HepG2 (cell line): Measurements from ENCODE around the gene DAZAP1. TPM values are rescaled to one million over a fixed set of nuclear protein-coding genes. Genes with fewer than 3 reads are reported as not detected.

Experiments used
- FOSL1 ChIP-seq: sonication (generic); formaldehyde crosslinking; IDR thresholded peaks from 2 replicates; pipeline ENCODE4 v1.9.0; 2021; ENCODE audit warnings: missing genetic modification reagents, borderline replicate concordance
- MAFF ChIP-seq: IDR thresholded peaks from 2 replicates; pipeline ENCODE4 v1.6.1; 2011; ENCODE audit warnings: low read depth, low read length, improper control_type of control experiment
- RARG ChIP-seq: sonication (generic); formaldehyde crosslinking; IDR thresholded peaks from 2 replicates; pipeline ENCODE4 v1.4.0; 2020; ENCODE audit warnings: low read depth, mild to moderate bottlenecking, missing genetic modification reagents
- RELA ChIP-seq: sonication (generic); formaldehyde crosslinking; IDR thresholded peaks from 2 replicates; pipeline ENCODE4 v1.4.0; 2020; ENCODE audit warnings: missing genetic modification reagents
- SIX4 ChIP-seq: sonication (generic); formaldehyde crosslinking; IDR thresholded peaks from 2 replicates; pipeline ENCODE4 v1.4.0; 2020; ENCODE audit warnings: missing genetic modification reagents
- SOX5 ChIP-seq: IDR thresholded peaks from 2 replicates; pipeline ENCODE4 v1.6.1; 2016; ENCODE audit warnings: borderline replicate concordance
- SYNCRIP ChIP-seq: fragments of 200-400 bp; formaldehyde crosslinking; IDR thresholded peaks from 2 replicates; pipeline ENCODE4 v1.6.1; 2018; ENCODE audit warnings: mild to moderate bottlenecking, low read depth, low read length; ENCODE audit not compliant: insufficient read depth
- ZBTB42 ChIP-seq: sonication (generic); formaldehyde crosslinking; IDR thresholded peaks from 2 replicates; pipeline ENCODE4 v1.5.0; 2020; ENCODE audit warnings: mild to moderate bottlenecking, missing genetic modification reagents
- ZFP36 ChIP-seq: fragments of 150-350 bp; IDR thresholded peaks from 2 replicates; pipeline ENCODE4 v1.6.1; 2018; ENCODE audit warnings: borderline replicate concordance, low read length, low read depth; ENCODE audit not compliant: partially characterized antibody
- ZNF282 ChIP-seq: fragments of 450-650 bp; IDR thresholded peaks from 2 replicates; pipeline ENCODE4 v1.6.1; 2018; ENCODE audit not compliant: partially characterized antibody
- ZNF451 ChIP-seq: sonication (generic); formaldehyde crosslinking; IDR thresholded peaks from 2 replicates; pipeline ENCODE4 v1.5.0; 2020; ENCODE audit warnings: mild to moderate bottlenecking, missing genetic modification reagents
- ZNF709 ChIP-seq: sonication (generic); formaldehyde crosslinking; IDR thresholded peaks from 2 replicates; pipeline ENCODE4 v1.5.0; 2020; ENCODE audit warnings: mild to moderate bottlenecking, missing genetic modification reagents
- polyA plus RNA-seq, 8 experiments: library from polyadenylated mRNA; depleted of rRNA in 3 of 8; stranded (reverse) in 7 of 8; unstranded in 1 of 8; fragments of >200 nt; fragmentation: Illumina TruSeq in 4 of 8; extraction: Trizol in 4 of 8; gene quantifications; 2 replicates each; pipeline versions ENCODE4 v1.2.1 to v1.2.3, GENCODE V29; 2011 to 2016; ENCODE audit warnings: low read depth in 4 of 8, missing spikeins in 1 of 8, mixed read lengths in 1 of 8; ENCODE audit not compliant: insufficient read depth in 1 of 8
- total RNA-seq, 5 experiments: library from RNA; depleted of rRNA; stranded (reverse); fragments of >200 nt; fragmentation: Illumina TruSeq; extraction: Trizol; gene quantifications; 2 replicates each; pipeline ENCODE4 v1.2.3, GENCODE V29; 2016; ENCODE audit warnings: low read depth in 1 of 5
- TF ChIP-seq, protein P1 (sequence below): sonication (generic); formaldehyde crosslinking; IDR thresholded peaks from 2 replicates; pipeline ENCODE4 v1.5.0; 2020; ENCODE audit warnings: mild to moderate bottlenecking, missing genetic modification reagents, borderline replicate concordance
- TF ChIP-seq, protein P2 (sequence below): sonication (generic); formaldehyde crosslinking; IDR thresholded peaks from 2 replicates; pipeline ENCODE4 v1.4.0; 2020; ENCODE audit warnings: missing genetic modification reagents, borderline replicate concordance
- TF ChIP-seq, protein P3 (sequence below): sonication (generic); formaldehyde crosslinking; IDR thresholded peaks from 2 replicates; pipeline ENCODE4 v1.9.0; 2021; ENCODE audit warnings: missing genetic modification reagents, borderline replicate concordance
- TF ChIP-seq, protein P4 (sequence below): sonication (generic); formaldehyde crosslinking; conservative IDR thresholded peaks from 2 replicates; pipeline ENCODE4 v1.4.0; 2020; ENCODE audit warnings: mild to moderate bottlenecking, missing genetic modification reagents, moderate library complexity
- TF ChIP-seq, protein P5 (sequence below): sonication (generic); formaldehyde crosslinking; IDR thresholded peaks from 2 replicates; pipeline ENCODE4 v1.8.1; 2023; ENCODE audit warnings: missing genetic modification reagents, inconsistent platforms, borderline replicate concordance
- TF ChIP-seq, protein P6 (sequence below): sonication (generic); formaldehyde crosslinking; IDR thresholded peaks from 2 replicates; pipeline ENCODE4 v1.9.0; 2022; ENCODE audit warnings: low read depth, missing genetic modification reagents

The DAZAP1 gene
- total and polyA plus RNA-seq, 2 of the 13 experiments (the other 11 are each of a cell fraction or from before 2014, with no cell fraction given) = 63.3 to 79.2 TPM

DNA sequence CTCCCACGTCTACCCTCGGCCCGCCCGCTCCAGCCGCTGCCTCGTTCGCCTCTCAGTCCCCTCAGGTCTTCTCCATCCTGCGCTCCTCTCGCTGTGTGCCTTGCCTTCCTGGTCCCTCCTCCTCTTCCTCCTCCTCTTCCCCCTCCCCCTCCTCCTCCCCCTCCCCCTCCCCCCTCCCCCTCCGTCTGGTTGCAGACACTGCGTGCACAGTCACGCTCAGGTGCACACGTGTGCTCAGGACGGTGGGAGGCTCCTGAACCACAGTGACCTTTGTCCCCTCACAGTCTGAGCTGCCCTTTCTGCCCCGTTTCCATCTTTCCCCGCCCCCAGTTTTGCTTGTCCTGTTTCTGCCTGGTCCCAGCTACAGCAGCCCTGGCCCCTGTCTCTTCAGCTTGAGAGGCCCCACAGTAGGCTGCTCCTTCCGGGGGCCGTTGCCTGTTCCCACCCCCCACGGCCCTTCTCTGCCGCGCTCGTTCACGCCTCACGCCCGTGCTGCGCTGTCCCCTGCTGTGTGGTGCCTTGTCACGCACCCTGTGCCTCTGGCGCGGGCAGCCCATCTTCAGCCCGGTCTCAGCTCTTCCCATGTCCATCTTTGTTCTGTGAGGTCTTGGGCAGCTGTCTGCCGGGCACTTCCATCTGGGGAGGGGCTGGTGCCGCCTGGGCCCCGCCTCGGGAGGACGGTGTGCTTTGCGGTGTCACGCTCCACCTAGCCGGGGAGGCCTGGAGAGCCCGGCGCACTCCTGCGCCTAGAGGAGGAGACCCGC is 17.0 kb downstream of the DAZAP1 start (continued):
- TF ChIP-seq, protein P1, sequence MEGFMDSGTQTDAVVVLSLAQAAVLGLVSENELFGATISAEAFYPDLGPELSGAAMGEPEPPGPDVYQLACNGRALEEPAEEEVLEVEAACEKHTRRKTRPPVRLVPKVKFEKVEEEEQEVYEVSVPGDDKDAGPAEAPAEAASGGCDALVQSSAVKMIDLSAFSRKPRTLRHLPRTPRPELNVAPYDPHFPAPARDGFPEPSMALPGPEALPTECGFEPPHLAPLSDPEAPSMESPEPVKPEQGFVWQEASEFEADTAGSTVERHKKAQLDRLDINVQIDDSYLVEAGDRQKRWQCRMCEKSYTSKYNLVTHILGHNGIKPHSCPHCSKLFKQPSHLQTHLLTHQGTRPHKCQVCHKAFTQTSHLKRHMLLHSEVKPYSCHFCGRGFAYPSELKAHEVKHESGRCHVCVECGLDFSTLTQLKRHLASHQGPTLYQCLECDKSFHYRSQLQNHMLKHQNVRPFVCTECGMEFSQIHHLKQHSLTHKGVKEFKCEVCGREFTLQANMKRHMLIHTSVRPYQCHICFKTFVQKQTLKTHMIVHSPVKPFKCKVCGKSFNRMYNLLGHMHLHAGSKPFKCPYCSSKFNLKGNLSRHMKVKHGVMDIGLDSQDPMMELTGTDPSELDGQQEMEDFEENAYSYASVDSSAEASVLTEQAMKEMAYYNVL (CRISPR knock-in tag) = peak; percentile 57; the same call in 1 of the 2 replicates
- TF ChIP-seq SOX5 = peak; percentile 47; the same call in 1 of the 2 replicates
- no peak for TF ChIP-seq RARG (CRISPR knock-in tag)
- TF ChIP-seq, protein P2, sequence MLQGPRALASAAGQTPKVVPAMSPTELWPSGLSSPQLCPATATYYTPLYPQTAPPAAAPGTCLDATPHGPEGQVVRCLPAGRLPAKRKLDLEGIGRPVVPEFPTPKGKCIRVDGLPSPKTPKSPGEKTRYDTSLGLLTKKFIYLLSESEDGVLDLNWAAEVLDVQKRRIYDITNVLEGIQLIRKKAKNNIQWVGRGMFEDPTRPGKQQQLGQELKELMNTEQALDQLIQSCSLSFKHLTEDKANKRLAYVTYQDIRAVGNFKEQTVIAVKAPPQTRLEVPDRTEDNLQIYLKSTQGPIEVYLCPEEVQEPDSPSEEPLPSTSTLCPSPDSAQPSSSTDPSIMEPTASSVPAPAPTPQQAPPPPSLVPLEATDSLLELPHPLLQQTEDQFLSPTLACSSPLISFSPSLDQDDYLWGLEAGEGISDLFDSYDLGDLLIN (CRISPR knock-in tag) = no peak
- no peak for TF ChIP-seq ZNF451 (CRISPR knock-in tag)
- TF ChIP-seq MAFF = no peak
- TF ChIP-seq, protein P3, sequence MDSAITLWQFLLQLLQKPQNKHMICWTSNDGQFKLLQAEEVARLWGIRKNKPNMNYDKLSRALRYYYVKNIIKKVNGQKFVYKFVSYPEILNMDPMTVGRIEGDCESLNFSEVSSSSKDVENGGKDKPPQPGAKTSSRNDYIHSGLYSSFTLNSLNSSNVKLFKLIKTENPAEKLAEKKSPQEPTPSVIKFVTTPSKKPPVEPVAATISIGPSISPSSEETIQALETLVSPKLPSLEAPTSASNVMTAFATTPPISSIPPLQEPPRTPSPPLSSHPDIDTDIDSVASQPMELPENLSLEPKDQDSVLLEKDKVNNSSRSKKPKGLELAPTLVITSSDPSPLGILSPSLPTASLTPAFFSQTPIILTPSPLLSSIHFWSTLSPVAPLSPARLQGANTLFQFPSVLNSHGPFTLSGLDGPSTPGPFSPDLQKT (CRISPR knock-in tag) = no peak
- no peak for TF ChIP-seq RELA (CRISPR knock-in tag)
- no peak for TF ChIP-seq ZNF709 (CRISPR knock-in tag)
- TF ChIP-seq, protein P4, sequence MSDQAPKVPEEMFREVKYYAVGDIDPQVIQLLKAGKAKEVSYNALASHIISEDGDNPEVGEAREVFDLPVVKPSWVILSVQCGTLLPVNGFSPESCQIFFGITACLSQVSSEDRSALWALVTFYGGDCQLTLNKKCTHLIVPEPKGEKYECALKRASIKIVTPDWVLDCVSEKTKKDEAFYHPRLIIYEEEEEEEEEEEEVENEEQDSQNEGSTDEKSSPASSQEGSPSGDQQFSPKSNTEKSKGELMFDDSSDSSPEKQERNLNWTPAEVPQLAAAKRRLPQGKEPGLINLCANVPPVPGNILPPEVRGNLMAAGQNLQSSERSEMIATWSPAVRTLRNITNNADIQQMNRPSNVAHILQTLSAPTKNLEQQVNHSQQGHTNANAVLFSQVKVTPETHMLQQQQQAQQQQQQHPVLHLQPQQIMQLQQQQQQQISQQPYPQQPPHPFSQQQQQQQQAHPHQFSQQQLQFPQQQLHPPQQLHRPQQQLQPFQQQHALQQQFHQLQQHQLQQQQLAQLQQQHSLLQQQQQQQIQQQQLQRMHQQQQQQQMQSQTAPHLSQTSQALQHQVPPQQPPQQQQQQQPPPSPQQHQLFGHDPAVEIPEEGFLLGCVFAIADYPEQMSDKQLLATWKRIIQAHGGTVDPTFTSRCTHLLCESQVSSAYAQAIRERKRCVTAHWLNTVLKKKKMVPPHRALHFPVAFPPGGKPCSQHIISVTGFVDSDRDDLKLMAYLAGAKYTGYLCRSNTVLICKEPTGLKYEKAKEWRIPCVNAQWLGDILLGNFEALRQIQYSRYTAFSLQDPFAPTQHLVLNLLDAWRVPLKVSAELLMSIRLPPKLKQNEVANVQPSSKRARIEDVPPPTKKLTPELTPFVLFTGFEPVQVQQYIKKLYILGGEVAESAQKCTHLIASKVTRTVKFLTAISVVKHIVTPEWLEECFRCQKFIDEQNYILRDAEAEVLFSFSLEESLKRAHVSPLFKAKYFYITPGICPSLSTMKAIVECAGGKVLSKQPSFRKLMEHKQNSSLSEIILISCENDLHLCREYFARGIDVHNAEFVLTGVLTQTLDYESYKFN (CRISPR knock-in tag) = peak; percentile 91
- TF ChIP-seq, protein P5, sequence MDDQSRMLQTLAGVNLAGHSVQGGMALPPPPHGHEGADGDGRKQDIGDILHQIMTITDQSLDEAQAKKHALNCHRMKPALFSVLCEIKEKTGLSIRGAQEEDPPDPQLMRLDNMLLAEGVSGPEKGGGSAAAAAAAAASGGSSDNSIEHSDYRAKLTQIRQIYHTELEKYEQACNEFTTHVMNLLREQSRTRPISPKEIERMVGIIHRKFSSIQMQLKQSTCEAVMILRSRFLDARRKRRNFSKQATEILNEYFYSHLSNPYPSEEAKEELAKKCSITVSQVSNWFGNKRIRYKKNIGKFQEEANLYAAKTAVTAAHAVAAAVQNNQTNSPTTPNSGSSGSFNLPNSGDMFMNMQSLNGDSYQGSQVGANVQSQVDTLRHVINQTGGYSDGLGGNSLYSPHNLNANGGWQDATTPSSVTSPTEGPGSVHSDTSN = no peak
- TF ChIP-seq FOSL1 (CRISPR knock-in tag) = no peak
- TF ChIP-seq SIX4 = no peak
- TF ChIP-seq ZNF282 = no peak
- no peak for TF ChIP-seq ZBTB42
- TF ChIP-seq SYNCRIP = no peak
- TF ChIP-seq ZFP36 = no peak
- TF ChIP-seq, protein P6, sequence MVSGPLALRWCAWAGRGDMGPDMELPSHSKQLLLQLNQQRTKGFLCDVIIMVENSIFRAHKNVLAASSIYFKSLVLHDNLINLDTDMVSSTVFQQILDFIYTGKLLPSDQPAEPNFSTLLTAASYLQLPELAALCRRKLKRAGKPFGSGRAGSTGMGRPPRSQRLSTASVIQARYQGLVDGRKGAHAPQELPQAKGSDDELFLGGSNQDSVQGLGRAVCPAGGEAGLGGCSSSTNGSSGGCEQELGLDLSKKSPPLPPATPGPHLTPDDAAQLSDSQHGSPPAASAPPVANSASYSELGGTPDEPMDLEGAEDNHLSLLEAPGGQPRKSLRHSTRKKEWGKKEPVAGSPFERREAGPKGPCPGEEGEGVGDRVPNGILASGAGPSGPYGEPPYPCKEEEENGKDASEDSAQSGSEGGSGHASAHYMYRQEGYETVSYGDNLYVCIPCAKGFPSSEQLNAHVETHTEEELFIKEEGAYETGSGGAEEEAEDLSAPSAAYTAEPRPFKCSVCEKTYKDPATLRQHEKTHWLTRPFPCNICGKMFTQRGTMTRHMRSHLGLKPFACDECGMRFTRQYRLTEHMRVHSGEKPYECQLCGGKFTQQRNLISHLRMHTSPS = no peak
